Activated CD4-positive, alpha-beta T cell treated with anti-CD3 and anti-CD28 coated beads, Interleukin-2, amount 50 U/mL, for 16 hours (primary cell): ENCODE data around the gene SPINT2.

ENCODE experiments used
- DNase-seq: peaks from one replicate; pipeline ENCODE4 v3.0.0-alpha.2; 2020

SPINT2 gene

DNA sequence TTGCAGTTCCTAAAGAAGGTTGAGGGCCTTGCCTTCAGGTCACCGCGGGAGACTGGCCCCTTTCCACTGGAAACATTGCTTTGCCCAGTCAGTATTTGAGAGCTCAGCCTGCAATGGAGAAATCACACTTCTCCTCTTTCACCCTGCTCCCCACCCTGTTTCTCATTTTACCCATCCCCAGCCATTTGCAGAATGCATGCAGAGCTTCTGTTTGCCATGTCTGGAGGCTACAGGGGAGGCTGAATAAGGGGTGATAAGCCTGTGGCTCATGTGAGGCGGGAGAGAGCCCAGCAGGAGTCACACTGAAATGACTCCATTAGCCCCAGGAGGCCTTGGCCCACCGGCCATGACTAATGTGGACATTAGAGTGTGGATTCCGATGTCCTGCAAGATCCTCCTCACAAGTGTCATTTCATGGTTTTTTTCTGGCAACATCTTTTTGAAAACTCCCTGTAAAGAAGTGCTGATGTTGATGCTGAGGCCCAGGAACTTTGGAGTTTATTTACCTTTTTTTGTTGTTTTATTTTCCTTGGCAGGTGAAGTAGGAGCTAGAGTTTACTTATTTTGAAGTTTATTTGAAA lies 6.3 kb downstream of the SPINT2 start:
- no peak for DNase-seq

DNA sequence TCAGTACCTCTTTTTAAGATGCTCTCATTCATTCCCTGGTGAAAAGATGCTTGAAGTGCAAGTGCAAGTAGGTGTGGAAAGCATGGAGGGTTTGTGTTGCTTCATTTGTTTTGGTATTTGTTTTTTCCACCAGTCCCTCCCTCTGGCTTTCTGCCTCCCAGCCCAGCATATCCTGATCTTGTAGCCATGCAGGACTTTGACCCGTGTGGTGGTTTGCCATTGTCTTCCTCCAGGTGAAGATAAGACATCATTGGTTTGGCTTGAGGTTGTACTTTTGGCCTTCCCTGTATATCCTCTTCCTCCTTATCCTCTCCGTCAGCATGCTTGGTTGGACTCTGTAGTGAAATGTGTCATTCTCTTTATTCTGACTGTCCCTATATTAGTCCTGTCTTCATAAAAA lies 9.1 kb downstream of the SPINT2 start:
- DNase-seq: no peak

DNA sequence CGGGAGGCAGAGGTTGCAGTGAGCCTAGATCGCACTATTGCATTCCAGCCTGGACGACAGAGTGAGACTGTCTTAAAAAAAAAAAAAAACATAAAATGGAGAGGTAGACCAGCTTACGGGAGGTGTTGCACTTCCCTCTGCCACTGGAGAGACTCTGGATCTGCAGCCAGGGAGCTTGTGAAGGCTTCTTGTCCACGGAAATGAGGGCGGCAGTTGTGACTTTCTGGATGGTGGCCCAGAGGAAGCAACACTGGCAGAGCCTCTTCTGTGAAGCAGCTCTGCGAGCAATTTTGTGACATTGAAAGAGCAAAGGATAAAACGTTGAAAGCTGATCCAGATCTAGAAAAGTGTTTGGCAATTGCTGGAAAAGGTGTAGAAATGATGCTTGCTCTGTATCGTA lies 10.4 kb downstream of the SPINT2 start:
- no peak for DNase-seq

DNA sequence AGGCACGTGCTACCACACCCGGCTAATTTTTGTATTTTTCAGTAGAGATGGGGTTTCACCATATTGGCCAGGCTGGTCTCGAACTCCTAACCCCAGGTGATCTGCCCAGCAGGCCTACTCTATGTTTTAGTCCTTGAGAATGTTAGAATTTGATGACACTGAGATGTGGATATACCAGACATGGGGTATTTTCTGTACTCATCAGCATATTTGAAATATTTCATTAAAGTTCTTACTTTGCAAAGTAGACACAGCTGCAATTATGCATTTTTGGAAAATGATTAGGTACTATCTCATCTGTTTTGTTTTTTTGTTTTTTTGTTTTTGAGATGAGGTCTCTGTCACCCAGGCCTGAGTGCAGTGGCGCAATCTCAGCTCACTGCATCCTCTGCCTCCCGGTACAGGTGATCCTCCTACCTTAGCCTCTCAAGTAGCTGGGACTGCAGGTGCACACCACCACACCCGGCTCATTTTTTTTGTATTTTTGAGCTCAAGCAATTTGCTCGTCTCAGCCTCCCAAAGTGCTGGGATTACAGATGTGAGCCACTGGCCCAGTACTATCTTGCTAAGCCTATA lies 12.7 kb downstream of the SPINT2 start:
- no peak for DNase-seq

DNA sequence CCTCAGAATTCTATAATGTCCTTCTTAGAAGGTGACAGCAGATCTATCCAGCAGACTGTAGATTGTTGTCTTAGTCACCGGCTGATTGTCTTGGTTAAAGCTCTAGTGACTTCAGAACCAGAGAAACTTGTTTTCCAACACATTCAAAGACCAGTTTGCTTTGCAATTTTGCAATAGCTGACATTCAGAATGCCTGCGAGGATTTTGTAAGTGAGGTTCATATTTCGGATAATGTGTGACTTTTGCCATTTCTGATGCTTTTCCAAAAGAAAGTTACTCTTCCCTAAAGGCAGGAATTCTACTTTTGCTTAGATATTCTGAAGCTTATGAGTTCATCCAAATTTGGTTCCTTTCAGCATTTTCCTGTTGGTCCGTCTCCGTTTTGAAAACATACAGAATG lies 13.2 kb downstream of the SPINT2 start:
- no peak for DNase-seq

DNA sequence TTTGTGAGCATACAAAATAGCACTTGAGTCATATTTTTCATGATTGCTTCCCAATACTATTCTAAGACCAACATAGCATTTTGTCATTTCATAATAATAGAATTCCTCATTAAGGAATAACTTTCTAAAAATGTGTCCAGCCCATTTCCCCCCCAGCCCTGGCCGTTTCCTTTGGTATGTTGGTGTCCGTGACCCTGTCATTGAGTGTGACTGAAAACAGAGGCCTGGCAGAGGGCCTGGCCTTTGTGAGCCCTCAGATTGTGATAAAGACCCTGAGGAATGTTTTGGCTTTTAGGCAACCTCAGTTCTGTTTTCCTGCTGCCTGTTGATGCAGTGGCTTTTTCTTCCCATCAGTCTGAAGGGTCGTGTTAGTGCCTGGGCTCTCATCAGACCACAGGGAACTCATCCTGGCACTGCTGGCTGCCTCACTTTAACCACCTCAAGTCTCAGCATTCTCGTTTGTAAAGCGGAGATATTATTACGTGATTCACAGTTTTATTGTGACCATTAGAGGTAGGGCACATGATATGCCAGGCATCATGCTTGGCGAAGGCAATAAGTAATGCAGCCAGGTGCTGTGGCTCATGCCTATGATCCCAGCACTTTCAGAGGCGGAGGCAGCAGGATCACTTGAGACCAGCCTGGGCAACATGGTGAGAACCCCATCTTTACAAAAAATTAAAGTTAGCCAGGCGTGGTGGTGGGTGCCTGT lies 13.8 kb downstream of the SPINT2 start:
- DNase-seq: no peak

DNA sequence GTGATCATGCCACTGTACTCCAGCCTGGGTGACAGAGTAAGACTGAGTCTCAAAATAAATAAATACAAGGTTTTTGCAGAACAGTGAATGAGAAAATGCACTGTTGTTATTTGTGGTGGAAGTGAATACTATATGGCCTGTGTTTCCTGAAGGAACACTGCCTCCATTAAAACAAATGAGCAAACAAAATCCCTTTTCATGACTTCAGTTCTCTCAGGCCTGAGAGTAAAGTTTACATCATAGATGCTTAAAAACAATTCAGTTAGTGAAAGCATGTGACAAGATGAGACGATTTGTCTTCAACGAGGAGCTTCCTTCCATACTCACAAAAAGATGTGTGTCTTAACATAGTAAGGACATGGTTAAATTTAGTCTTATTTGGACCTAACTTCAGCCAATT lies 14.4 kb downstream of the SPINT2 start:
- DNase-seq: no peak

DNA sequence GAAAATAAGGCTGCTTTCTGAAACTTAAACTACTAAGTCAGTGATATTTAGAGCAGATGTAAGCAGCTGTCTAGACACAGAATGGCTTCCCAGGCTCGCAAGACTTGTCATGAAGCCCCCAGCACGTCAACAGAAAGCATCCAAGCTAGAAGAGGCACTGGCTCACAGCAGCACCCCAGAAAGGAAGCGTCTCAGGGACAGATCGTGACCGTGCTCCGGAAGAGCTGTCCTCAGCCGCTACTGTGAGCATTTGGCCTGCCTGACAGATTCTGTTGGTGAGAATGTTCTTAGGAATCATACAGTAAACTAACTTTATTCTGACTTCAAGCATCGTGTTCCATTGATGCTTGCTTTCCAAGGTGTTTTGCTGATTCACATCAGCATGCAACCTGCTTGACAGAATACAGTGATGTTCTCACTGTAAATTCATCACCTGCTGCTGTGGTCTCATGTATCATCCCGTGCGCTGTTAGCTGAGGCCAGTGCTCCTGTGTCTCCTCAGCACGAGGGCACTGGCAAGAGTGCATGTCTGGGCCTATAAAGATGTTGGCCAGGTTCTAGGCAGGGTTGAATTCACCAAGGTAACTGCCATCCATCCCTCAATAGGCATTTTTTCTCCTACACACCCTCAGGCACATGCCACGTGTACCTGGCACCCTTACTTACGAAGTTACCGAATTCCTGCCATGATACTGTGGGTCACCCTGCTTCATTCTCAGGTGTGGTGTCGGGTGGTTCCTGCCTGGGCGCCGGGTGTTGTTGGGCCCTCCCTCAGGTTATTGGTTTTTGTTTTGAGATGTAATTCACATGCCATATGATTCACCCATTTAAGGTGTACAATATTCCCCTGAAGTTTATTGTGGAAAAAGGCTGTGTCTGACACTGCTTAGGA lies 15.9 kb downstream of the SPINT2 start:
- no peak for DNase-seq

DNA sequence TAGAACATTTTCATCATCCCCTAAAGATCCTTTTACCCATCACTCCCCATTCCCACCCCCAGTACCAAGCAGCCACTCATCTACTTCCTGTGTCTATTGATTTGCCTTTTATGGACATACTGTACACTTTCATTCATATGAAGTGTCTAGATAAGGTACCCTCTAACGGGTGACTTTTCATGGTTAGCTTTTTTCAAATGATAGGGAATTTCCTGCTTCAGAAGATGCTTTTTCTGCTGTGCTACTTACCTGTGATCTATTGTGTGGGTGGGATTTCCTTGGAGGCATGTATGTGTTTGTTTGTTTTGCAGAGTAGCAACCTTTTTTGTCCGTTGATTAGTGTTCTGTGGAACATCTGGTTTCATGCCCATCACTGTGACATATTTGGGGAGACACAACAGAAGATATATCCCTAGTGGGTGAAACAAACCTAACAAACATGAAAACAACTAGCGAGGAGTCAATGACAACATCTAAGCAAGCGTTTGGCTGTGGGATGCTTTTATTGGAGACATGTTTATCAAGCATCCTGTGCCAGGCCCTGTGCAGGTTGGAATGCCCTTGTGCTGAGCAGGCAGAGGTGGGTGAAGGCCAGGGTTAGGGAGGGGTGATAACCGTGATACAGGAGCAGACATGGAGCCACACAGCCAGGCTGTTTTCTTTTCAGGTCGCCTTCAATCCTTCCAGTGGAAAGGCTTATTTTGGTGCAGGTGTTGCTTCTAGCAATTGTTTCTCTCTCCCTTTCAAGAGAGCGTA lies 17.6 kb downstream of the SPINT2 start:
- no peak for DNase-seq

DNA sequence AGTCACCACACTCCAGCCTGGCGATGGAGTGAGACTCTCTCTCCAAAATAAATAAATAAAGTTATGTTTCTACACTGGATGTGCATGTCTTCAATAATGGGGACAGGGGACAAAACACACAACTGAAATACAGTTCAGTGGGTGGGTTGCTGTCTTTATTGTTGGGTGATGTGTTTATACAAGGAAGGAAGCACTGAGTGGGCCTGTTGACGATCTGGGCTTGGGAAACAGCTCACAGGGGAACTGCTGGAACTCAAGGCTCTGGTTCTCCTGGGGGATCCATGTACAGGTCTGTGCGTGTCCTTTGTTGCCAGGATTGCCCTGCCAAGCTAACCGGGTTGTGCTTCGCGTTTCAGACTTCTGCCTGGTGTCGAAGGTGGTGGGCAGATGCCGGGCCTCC lies 18.9 kb downstream of the SPINT2 start:
- DNase-seq: no peak

DNA sequence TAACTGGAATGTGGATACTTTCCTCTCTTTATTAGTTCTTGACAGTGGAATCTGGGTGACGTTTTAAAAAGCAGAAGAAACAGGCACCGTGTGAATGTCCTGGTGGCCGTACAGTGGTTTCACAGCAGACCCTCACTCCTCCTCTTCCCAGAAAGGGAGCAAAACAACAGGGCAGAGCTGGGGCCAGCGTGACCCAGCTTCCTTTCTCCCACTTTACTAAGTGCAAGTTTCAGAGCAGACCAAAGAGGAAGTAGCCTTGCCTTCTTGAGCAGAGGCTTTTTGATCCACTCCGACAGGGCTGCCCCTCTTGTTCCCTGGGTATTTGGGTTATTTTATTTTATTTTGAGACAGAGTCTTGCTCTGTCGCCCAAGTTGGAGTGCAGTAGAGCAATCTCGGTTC lies 20.0 kb downstream of the SPINT2 start:
- DNase-seq: no peak

DNA sequence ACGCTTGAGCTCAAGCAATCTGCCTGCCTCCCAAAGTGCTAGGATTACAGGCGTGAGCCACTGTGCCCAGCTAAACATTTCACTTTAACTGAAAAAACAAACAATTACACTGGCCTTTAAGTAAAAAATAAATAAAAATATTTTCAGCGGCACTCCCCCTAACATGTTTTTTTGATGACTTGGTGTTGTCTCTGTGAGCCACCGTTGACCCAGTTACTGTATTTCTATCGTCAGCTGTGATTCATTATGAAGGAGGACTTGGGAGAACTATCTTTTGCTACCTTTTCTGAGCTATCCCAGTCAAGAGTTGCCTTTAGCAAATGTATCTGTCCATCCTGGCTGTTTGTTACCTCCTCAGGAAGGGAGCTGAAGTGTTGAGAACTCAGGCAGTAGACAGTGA lies 21.2 kb downstream of the SPINT2 start:
- DNase-seq: no peak

DNA sequence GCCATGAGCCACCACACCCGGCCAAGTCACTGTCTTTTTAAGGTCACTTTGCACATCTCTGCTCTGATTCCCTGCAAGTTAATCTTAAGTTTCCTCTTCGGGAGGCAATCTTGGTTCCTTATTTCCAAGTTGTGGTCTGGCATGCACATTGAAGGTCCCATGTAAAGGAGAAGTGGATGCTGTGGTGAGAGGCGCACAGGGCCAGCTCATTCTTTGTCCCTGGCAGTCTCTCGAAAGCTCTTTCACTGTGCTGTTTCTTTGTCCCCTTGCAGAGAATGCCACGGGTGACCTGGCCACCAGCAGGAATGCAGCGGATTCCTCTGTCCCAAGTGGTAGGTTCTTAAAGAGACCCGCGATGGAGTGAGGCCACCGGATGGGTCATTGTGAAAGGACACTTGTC lies 23.2 kb downstream of the SPINT2 start:
- DNase-seq: no peak

DNA sequence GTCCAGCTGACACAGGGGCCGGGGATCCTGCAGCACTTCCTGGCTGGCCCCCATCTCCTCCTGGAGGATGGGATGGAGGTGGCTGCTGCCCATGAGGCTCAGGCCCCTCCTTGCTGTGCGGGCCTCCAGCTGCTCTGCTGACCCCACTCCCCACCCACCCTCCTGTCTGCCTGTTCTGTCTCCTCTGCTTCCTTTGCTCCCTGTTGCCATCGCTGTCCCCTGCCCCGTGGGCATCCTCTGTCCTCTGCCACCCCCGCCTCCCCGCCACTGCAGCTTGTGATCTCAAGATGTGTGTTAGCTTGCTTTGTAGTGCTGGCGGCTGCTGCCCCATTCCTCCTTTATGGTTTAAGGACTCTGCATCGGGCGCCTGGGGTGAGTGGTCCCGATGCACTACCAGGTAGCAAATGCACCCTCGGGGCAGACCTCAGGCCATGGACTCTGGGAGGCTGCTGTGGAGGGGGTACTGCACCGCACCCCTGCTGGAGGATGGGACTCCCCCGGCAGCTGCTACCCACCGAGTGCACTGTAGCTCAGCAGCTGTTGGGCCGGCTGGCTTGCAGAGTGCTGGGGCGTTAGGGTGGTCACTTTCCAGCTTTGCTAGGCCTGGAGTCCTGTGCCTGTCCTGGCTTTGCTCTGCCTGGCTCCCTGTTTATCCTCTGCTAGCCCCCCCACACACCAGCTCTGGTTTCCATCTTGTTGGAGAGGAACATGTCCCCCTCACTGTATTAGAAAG lies 23.9 kb downstream of the SPINT2 start:
- no peak for DNase-seq

DNA sequence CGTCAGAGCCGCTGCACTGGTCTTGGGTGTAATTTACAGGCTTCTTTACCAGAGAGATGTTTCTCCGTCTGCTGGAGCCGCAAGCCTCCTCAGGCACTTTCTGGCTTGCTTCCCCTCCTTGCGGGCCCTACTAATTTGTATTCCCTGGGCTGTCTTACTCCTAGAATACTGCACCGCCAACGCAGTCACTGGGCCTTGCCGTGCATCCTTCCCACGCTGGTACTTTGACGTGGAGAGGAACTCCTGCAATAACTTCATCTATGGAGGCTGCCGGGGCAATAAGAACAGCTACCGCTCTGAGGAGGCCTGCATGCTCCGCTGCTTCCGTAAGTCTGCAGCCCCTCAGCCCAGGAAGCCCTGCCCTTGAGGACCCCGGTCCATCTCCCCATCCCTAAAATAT lies 25.6 kb downstream of the SPINT2 start:
- no peak for DNase-seq

DNA sequence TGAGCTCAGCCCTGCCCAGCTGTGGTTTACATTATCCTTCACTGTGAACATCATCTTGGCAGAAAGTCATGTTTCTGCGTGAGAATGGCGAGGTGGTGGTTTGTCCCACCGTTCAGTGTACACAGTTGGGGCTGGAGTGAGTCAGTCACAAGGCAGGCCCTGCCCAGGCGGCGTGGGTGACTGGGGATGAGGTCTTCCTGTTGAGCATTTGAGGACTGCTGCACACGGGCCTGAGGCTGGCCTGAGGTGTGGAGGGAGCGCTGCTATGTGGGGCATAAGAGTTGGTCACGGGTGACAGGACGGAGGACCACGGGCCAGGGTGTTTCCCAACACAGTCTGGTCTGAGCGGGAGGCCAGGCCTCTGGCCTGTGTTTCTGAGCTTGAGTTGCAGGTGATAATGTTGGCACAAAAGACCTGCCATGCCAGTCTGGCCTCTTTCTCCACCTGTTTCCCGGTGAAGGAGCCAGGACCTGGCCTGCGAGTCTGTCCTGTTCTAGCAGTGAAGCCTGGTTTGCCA lies 26.3 kb downstream of the SPINT2 start:
- DNase-seq: no peak

DNA sequence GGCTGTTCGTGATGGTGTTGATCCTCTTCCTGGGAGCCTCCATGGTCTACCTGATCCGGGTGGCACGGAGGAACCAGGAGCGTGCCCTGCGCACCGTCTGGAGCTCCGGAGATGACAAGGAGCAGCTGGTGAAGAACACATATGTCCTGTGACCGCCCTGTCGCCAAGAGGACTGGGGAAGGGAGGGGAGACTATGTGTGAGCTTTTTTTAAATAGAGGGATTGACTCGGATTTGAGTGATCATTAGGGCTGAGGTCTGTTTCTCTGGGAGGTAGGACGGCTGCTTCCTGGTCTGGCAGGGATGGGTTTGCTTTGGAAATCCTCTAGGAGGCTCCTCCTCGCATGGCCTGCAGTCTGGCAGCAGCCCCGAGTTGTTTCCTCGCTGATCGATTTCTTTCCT lies 27.5 kb downstream of the SPINT2 start:
- no peak for DNase-seq

DNA sequence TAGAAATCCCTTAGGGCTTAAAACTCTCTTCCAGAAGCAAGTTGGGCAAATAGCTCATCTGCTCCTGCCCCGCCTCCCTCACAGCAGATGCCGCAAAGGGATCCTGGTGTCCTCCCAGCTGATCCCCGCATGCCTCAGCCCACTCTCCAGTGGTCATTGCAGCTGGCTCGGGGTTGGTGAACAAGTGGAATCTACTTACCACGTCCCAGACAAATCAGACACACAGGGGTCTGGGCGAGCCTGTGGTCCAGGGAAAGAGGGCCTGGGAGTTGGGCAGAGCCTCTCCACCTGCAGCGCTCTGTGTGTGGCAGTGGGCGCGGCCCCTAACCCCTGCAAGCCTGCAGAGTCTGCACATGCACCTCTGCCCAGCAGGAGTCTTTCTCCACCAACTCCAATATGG lies 28.9 kb downstream of the SPINT2 start:
- DNase-seq: no peak

DNA sequence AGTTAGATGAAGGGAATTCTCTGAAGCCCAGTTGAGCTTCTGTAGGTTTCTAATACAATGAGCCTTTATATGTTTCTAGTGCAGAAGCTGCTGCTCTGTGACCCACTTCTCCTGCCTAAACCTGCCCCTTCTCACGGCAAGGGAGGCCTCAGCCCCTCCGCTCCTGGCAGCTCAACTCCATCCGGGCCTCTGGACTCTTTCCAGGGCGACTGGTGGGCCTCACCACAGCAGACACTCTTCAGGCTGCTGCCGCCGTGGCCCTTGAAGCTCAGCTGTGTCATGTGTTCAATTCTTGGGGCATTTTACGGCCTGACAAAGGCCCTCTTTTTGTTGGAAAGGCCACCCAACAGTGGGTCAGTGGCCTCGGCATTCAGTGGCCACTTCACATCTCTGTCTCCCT lies 29.7 kb downstream of the SPINT2 start:
- DNase-seq: no peak

DNA sequence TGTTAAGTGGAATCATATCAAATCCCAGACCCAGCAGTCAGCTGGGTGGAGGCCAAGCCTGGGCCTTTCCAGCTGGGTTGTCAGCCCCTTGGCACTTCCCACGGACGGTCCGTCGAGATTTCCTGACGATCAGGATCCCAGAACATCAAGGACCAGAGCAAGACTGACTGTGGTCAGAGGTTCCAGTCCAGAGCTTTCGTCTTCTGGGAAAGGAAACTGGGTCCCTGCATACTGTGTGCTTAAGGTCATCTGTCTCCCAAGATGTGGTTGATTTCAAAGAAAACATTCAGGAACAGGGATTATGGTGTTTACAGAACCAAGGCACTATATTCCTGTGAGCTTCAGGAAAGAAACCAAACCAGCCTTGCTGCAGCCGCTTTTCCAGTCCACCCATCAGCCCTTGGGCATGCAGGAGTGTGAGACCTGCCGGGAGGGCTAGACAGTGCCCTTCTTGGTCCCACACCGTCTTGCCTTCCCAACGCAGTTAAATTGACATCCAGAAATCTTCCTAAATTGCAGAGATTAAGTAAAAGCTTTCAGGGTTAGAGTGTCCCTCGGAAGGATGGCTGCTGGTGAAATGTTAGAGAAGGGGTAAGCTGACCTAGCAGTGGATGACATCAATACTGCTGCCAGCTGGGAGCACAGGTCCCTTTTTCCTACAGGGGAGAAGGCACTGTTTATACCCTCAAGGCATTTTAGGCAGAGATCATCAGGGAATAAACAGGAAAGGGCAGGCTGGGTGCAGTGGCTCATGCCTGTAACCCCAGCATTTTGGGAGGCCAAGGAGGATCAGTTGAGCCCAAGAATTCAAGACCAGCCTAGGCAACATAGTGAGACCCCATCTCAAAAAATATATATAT lies 34.7 kb downstream of the SPINT2 start:
- DNase-seq: no peak
